ENCODE results near the gene AK8. TPM values are rescaled to one million over a fixed set of nuclear protein-coding genes. Genes with fewer than 3 reads are reported as not detected.

Gene AK8
- total and polyA plus RNA-seq, 2 donors from 2014 or later = 6.2 to 6.3 TPM

- H3K36me3 ChIP-seq (ENCODE audit: control insufficient read depth in 2 of 3, insufficient read depth in 3 of 3, low read length in 3 of 3) = peaks cover 20 to 67% (median 55%) of the 10 kb centered on the region in 3 donors
- H3K4me3 ChIP-seq (ENCODE audit: low read length in 3 of 3) = no peak overlapping the region
- no peaks in the 10 kb centered on the region for H3K4me1 ChIP-seq (ENCODE audit: control insufficient read depth in 2 of 3, insufficient read depth in 2 of 3, low read depth in 1 of 3, low read length in 3 of 3)
- no peak overlapping the region for H3K9ac ChIP-seq (ENCODE audit: low read length in 3 of 3)
- no peak for DNase-seq
- FAIRE-seq = no peak
- H3K9me3 ChIP-seq (ENCODE audit: control insufficient read depth in 2 of 3, insufficient read depth in 1 of 3, low read length in 3 of 3) = no peaks in the 10 kb centered on the region
- H3K27ac ChIP-seq (ENCODE audit: low read depth in 2 of 2, low read length in 2 of 2) = no peak overlapping the region
- intact Hi-C loops (cut with DNase I) = no loop called here
- TF ChIP-seq CTCF (IDR thresholded peaks at IDR 0.05; ENCODE audit: borderline replicate concordance, extremely low read depth, insufficient read depth) = no peak
- H3K27me3 ChIP-seq (ENCODE audit: control insufficient read depth, insufficient read depth, low read length) = no peaks in the 10 kb centered on the region
These were observed 18.8 kb upstream of the AK8 start for GRCh38 chr9:132896906-132897305.

DNA sequence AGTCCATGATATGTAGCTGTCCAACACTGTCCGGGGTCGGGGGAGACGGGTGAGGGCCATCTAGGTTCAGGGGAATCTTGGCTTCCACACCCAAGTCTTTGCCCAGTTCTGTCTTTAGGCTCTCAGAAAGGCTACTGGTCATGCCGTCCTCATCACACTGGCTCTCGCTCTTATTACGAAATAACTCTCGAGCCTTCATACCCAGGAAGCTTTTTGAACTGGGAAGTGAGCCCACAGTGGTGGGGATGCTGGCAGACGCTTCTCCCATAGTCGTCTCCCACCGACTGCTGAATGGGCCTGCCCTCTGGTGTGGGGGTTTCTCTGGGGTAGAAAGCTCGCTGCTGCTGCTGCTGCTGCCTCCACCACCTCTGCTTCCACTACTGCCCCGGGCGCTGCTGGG is 18.2 kb upstream of the AK8 start:
- DNase-seq = no peak
- Histone ChIP-seq H3K4me3 (ENCODE audit: low read length in 3 of 3) (no peak overlapping the region), H3K4me1 (ENCODE audit: control insufficient read depth in 2 of 3, insufficient read depth in 2 of 3, low read depth in 1 of 3, low read length in 3 of 3) (no peaks in the 10 kb centered on the region), H3K36me3 (ENCODE audit: control insufficient read depth in 2 of 3, insufficient read depth in 3 of 3, low read length in 3 of 3) (peaks cover 18 to 65% (median 53%) of the 10 kb centered on the region in 3 donors), H3K27me3 (ENCODE audit: control insufficient read depth, insufficient read depth, low read length) (no peaks in the 10 kb centered on the region), H3K27ac (ENCODE audit: low read depth in 2 of 2, low read length in 2 of 2) (no peak overlapping the region), H3K9ac (ENCODE audit: low read length in 3 of 3) (no peak overlapping the region), H3K9me3 (ENCODE audit: control insufficient read depth in 2 of 3, insufficient read depth in 1 of 3, low read length in 3 of 3) (no peaks in the 10 kb centered on the region)
- intact Hi-C loops (cut with DNase I) = no loop called here
- no peak for FAIRE-seq
- no peak for TF ChIP-seq CTCF (IDR thresholded peaks at IDR 0.05; ENCODE audit: borderline replicate concordance, extremely low read depth, insufficient read depth)

GRCh38 chr9:132894862-132895835 is 17.1 kb upstream of the AK8 start:
- peaks cover 8 to 54% (median 42%) of the 10 kb centered on the region in 3 donors for H3K36me3 ChIP-seq (ENCODE audit: control insufficient read depth in 2 of 3, insufficient read depth in 3 of 3, low read length in 3 of 3)
- no peaks in the 10 kb centered on the region for H3K4me1 ChIP-seq (ENCODE audit: control insufficient read depth in 2 of 3, insufficient read depth in 2 of 3, low read depth in 1 of 3, low read length in 3 of 3)
- no peak overlapping the region for H3K27ac ChIP-seq (ENCODE audit: low read depth in 2 of 2, low read length in 2 of 2)
- no peaks in the 10 kb centered on the region for H3K9me3 ChIP-seq (ENCODE audit: control insufficient read depth in 2 of 3, insufficient read depth in 1 of 3, low read length in 3 of 3)
- no peak for DNase-seq
- H3K9ac ChIP-seq (ENCODE audit: low read length in 3 of 3) = no peak overlapping the region
- no peak for TF ChIP-seq CTCF (IDR thresholded peaks at IDR 0.05; ENCODE audit: borderline replicate concordance, extremely low read depth, insufficient read depth)
- H3K27me3 ChIP-seq (ENCODE audit: control insufficient read depth, insufficient read depth, low read length) = no peaks in the 10 kb centered on the region
- intact Hi-C loops (cut with DNase I) = no loop called here
- FAIRE-seq = no peak
- H3K4me3 ChIP-seq (ENCODE audit: low read length in 3 of 3) = no peak overlapping the region
